Measurements from ENCODE around the gene NOVA2.

DNA sequence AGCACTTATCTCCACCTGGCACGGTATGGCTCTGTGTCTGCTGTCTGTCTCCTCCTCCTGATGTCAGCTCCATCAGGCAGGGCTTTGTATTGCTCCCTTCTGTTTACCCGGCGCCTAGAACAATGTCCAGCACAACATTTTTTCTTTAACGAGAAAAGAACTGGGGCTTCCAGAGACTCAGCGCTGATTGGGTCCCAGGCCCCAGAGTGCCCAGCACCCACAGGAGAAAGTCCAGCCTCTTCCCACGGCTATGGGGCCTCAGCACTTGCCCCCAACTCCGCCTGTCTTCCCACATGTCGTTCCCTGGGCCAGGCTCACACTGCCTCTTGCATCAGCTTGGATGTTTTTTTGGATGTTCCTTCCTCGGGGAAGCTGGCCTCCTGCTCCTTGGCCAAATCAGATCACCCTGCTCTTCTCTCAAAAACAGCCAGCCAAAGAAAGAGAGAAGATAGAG lies 78.1 kb downstream of the NOVA2 start:
- TF ChIP-seq, protein P1, sequence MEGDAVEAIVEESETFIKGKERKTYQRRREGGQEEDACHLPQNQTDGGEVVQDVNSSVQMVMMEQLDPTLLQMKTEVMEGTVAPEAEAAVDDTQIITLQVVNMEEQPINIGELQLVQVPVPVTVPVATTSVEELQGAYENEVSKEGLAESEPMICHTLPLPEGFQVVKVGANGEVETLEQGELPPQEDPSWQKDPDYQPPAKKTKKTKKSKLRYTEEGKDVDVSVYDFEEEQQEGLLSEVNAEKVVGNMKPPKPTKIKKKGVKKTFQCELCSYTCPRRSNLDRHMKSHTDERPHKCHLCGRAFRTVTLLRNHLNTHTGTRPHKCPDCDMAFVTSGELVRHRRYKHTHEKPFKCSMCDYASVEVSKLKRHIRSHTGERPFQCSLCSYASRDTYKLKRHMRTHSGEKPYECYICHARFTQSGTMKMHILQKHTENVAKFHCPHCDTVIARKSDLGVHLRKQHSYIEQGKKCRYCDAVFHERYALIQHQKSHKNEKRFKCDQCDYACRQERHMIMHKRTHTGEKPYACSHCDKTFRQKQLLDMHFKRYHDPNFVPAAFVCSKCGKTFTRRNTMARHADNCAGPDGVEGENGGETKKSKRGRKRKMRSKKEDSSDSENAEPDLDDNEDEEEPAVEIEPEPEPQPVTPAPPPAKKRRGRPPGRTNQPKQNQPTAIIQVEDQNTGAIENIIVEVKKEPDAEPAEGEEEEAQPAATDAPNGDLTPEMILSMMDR (IDR thresholded peaks at IDR 0.05), result no peak
- no peak for TF ChIP-seq POLR2A (IDR thresholded peaks at IDR 0.05)

Measured in transverse colon (tissue), 3 donors.